MM.1S (cell line): ENCODE results near the gene CACNB3.

Experiments used
- CTCF ChIP-seq: fragments of 300-600 bp; sonication (generic); IDR thresholded peaks from 2 replicates; pipeline ENCODE4 v1.5.1; 2016; ENCODE audit warnings: antibody characterized with exemption, low read length, mixed read lengths
- EZH2phosphoT487 ChIP-seq: fragments of 300-600 bp; sonication (generic); IDR thresholded peaks from 2 replicates; pipeline ENCODE4 v1.6.1; 2018; ENCODE audit warnings: antibody characterized with exemption, low read length

- TF ChIP-seq CTCF = no peak
- no peak for TF ChIP-seq EZH2phosphoT487
These were observed 49.6 kb upstream of the CACNB3 start for GRCh38 chr12:48768736-48769135.
